ENCODE measurements around the gene MGAT5.

Gene MGAT5

DNA sequence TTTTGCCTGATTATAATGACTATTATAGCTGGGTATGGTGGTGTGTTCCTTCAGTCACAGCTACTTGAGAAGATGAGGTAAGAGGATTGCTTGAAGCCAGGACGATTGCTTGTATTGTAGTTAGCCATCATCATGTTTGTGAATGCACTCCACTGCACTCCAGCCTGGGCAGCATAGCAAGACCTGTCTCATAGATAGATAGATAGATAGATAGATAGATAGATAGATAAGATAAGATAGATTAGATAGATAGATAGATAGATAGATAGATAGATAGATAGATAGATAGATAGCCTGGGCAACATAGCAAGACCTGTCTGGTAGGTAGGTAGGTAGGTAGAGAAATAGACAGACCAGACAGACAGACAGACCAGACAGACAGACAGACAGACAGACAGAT, 127.3 kb downstream of the MGAT5 start:
- TF ChIP-seq, protein P1, sequence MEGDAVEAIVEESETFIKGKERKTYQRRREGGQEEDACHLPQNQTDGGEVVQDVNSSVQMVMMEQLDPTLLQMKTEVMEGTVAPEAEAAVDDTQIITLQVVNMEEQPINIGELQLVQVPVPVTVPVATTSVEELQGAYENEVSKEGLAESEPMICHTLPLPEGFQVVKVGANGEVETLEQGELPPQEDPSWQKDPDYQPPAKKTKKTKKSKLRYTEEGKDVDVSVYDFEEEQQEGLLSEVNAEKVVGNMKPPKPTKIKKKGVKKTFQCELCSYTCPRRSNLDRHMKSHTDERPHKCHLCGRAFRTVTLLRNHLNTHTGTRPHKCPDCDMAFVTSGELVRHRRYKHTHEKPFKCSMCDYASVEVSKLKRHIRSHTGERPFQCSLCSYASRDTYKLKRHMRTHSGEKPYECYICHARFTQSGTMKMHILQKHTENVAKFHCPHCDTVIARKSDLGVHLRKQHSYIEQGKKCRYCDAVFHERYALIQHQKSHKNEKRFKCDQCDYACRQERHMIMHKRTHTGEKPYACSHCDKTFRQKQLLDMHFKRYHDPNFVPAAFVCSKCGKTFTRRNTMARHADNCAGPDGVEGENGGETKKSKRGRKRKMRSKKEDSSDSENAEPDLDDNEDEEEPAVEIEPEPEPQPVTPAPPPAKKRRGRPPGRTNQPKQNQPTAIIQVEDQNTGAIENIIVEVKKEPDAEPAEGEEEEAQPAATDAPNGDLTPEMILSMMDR (IDR thresholded peaks at IDR 0.05; ENCODE audit: low read depth, low read length) = no peak
- DNase-seq (ENCODE audit: extremely low read depth, low read depth) = no peak

DNA sequence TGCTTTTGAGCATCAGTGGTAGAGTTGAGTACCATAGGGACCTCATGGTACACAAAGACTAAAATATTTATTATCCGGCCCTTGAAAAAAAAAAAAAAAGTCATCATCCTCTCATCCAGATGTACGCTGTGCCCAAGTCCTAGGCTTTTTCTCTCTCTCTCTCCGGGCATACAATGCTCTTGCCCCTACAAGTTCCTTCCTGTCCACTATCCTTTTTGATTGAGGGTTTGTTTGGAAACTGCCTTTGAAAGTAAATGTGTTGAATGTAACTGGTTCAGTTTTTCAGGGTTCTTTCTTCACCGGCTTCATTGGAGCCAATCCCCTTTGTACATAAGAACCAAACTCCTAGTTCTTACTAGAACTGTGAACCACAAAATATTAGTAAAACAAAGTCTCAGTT, 130.3 kb downstream of the MGAT5 start:
- no peak for DNase-seq (ENCODE audit: extremely low read depth, low read depth)
- TF ChIP-seq, protein P1 (IDR thresholded peaks at IDR 0.05; ENCODE audit: low read depth, low read length) = no peak

DNA sequence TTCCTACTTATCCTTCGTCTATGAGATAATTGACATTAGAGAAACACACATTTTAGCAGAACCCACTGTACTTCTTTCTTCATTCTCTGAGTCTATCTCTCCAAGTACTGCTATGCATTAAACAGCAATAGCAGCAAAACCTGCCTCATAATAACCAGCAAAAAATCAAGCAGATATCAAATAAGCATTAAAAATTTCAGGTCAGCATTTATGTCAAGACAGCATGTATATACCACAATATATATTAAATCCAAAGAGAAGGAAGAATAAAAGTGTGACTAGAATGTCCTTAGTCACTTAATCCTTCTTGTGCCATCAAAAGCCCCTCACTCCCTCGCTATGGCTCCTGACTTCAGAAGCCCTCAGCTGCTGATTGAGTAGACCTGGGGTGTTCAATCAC, 131.3 kb downstream of the MGAT5 start:
- TF ChIP-seq, protein P1 (IDR thresholded peaks at IDR 0.05; ENCODE audit: low read depth, low read length) = no peak
- no peak for DNase-seq (ENCODE audit: extremely low read depth, low read depth)

DNA sequence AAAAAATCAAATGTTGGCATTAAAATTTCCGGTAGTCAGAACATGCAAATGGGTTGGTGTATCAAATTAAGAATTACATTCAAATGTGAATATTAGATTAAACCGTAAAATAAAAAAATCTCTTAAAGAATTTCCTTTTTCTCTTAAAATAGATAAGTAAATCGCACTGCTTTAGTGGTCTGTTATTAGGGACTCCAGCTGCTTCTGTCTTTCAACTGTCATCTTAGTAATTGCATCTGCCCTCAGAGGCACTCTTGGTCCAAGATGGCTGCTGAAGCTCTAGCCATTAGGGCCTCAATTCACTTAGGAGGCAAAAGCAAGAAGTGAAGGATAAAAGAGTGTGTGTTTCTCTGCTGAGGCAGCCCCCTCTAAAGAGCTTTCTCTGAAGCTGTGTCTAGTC, 132.4 kb downstream of the MGAT5 start:
- TF ChIP-seq, protein P1 (IDR thresholded peaks at IDR 0.05; ENCODE audit: low read depth, low read length) = no peak
- no peak for DNase-seq (ENCODE audit: extremely low read depth, low read depth)

DNA sequence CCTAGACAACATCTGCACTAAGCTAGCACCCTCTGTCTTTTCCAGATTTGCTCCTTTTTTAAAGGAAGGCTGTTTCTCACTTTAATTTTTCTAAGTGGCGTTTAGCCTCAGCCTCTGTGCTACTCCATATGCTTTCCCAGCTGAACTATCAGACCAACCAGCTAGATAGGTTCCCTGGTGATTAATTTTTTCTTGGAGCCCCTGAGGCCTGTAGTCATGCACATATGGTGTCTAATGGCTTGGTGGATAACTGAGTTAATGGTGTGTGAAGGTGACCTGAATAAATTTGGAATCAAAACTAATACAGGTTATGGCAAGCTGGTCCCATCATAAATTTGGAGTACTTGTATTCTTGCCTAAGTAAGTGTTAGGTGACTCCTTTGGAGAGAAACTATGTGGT, 135.5 kb downstream of the MGAT5 start:
- no peak for DNase-seq (ENCODE audit: extremely low read depth, low read depth)
- TF ChIP-seq, protein P1 (IDR thresholded peaks at IDR 0.05; ENCODE audit: low read depth, low read length) = no peak

DNA sequence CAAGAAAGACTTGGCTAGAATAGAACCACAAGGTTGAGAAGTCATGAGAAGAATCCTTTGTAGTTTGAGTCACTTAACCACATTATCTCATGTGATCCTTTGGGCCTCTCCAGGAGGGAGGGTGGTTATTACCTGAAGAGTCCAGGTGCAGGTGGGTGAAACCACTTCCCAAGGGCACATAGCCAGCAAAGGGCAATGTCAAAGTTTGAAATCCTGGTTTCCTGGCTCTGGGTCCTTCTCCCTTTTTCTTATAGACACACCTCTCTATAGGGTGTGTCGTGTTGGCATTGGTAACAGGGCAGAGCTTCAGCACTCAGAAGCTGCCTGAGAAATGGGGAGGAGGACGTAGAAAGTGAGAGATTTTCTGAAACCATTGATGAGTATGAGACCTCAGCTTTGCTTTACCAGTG, 137.9 kb downstream of the MGAT5 start:
- no peak for DNase-seq (ENCODE audit: extremely low read depth, low read depth)
- TF ChIP-seq, protein P1 (IDR thresholded peaks at IDR 0.05; ENCODE audit: low read depth, low read length) = no peak

DNA sequence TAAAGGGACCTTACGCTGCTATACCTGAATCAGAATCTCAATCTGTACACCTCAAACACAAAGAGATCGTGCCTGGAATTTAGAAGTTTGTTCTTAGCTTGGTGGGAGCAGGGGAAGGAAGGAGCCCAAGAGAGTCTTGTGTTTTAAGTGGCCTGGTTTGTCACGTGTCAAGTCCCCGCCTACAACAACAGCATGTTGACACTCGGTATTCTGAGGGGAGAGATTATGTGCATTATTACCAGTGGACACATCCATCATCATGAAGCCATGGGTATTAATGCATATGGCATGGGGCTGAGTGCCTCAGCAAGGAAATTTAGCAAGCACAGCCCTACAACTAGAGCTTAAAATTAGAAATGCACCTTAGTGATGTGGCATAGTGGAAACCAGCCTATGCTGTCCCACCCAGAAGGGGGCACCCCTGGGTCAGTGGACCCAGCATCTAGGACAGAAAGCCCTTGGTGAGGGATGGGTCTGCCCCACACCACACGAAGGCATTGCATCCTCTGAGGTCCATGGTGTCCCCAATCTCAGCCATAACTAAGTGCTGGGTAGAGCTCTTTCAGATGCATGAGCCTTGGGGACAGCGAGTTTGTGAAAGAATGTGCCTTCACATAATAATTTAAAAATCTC, 138.7 kb downstream of the MGAT5 start:
- no peak for DNase-seq (ENCODE audit: extremely low read depth, low read depth)
- TF ChIP-seq, protein P1 (IDR thresholded peaks at IDR 0.05; ENCODE audit: low read depth, low read length) = no peak
